Fibroblast of skin of back (primary cell): ENCODE results near the gene SPECC1. TPM values are rescaled to one million over a fixed set of nuclear protein-coding genes. Genes with fewer than 3 reads are reported as not detected.
"Not testable (repeated sequence)": the region's sequence is repeated elsewhere in the genome, so short reads cannot be mapped to it uniquely, and the experiment has no call there.

Source experiments
- DNase-seq: peaks from one replicate; pipeline ENCODE4 v3.0.0-alpha.2; 2013
- polyA plus RNA-seq, 2 experiments: library from polyadenylated mRNA; unstranded; fragments of 120-200 nt; gene quantifications; one replicate each; pipeline ENCODE4 v1.2.1, GENCODE V29; 2013; ENCODE audit not compliant: insufficient read length in 2 of 2

SPECC1 gene
- polyA plus RNA-seq (2013, experiment 1 of 2; ENCODE audit: insufficient read length) = 3.3 TPM
- 4.8 TPM for polyA plus RNA-seq (2013, experiment 2 of 2; ENCODE audit: insufficient read length)

GRCh38 chr17:20009302-20010098 is at the start of gene SPECC1:
Gene SPECC1, plus strand, starts transcription at chr17:20009359. Its CDS starts 87,293 bp downstream, at chr17:20096652.
- DNase-seq = peak; percentile 64

GRCh38 chr17:19962954-19963353 is 46.2 kb upstream of the SPECC1 start:
- DNase-seq = not testable (repeated sequence)

DNA sequence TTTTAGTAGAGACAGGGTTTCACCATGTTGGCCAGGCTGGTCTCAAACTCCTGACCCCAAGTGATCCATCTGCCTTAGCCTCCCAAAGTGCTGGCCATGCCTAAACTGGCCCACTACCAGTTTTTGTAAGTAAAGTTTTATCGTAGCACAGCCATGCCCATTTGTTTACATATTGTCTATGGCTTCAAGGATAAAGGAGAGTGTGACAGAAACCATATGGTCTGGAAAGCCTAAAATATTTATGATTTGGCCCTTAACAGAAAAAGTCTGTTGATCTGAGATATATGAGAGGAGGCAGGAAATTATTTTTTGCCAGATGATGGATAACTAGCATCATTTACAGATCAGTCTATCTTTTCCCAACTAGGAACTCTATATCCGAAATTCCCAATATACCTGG is 36.0 kb upstream of the SPECC1 start:
- DNase-seq = no peak

GRCh38 chr17:19975601-19976000 is 33.6 kb upstream of the SPECC1 start:
- DNase-seq = no peak

GRCh38 chr17:19977293-19978208 is 31.6 kb upstream of the SPECC1 start, which contains the start of gene AKAP10:
Gene AKAP10, minus strand, starts transcription at chr17:19977828. Its CDS starts 149 bp downstream, at chr17:19977679.
- peak; percentile 86 for DNase-seq

DNA sequence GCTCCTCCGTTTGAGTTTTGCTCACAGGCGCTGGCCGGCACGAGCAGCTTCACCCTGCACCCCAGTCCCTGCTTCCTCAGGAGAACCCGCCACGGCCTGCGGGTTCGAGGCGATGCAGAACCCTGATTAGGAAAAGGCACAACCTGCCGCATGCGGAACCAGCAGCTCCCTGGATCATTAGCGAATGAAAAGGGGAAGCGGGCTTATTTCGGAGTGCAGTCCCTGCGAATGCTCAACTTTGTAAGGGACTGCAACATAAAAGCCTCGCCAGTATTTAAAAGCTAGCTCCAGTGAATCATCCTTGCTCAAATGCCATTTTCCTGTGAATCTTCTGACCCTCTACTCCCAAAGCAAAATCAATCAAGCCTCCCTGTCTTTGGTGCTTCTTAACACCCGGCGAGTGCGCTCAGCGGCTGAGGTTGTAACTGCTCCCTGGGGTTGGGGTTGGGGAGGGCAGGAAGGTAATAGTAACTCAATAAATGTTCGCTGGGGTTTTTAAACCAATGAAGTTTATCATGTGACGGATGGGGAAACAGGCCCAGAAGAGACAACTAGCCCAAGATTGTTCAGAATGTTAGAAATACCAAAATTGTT is 30.9 kb upstream of the SPECC1 start:
- DNase-seq = peak; percentile 9

DNA sequence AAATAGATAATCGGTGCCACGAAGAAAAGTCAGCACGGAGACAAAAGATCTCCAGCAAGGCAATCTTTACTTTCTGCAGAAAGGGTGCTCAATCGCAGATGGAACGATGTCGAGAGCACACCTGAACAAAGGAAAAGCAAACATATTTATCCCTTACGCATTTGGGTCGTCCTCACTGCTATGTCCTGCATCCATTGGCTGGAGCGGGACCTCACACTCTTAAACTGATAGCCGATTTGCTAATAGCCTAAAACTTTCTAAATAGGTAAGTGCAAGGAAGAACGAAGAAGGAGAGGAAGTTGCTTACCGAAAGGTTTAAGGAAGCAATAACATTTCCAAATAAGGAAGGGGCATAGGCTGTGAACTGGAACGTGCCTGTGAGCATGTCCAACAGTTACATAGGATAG is 30.4 kb upstream of the SPECC1 start:
- no peak for DNase-seq

DNA sequence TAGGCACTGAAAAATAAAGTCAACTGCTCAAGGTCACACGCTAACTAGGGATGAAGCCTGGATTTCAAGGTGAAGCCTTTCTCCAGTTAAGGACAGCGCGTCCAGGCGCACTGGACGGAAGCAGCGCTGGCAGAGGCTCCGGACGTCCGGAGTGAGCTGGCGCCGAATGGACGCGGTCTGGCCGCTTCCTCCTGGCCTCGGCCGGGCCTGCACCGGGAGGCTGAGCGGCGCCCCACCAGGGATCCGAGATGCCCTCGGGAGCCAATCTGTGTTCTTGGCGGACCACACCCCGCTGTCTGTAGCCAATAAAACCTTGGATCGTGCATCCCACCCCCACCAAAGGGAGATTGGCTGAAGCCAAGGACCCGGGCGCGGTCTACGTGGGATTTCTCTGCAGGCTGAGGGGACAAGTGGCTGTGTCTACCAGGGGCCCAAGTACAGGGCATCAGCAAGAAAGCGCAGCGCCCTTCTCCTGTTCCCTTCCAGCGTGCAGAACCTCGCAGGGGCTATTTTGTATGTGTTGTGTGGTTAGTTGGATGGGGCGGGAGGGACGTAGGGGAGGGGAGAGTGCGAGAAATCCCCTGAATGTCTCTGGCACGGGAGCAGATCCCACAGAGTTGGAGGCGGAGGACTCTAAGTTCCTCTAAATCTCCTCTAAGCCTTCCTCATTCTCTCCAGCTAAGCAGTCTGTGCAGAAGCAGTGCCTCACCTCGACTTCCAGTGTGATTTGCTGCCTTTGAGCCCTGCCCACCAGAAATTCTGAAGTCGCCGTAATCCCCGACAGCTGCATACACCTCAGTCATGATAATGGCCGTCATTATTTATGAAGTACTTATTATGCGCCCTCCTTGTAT is 29.0 kb upstream of the SPECC1 start:
- no peak for DNase-seq

DNA sequence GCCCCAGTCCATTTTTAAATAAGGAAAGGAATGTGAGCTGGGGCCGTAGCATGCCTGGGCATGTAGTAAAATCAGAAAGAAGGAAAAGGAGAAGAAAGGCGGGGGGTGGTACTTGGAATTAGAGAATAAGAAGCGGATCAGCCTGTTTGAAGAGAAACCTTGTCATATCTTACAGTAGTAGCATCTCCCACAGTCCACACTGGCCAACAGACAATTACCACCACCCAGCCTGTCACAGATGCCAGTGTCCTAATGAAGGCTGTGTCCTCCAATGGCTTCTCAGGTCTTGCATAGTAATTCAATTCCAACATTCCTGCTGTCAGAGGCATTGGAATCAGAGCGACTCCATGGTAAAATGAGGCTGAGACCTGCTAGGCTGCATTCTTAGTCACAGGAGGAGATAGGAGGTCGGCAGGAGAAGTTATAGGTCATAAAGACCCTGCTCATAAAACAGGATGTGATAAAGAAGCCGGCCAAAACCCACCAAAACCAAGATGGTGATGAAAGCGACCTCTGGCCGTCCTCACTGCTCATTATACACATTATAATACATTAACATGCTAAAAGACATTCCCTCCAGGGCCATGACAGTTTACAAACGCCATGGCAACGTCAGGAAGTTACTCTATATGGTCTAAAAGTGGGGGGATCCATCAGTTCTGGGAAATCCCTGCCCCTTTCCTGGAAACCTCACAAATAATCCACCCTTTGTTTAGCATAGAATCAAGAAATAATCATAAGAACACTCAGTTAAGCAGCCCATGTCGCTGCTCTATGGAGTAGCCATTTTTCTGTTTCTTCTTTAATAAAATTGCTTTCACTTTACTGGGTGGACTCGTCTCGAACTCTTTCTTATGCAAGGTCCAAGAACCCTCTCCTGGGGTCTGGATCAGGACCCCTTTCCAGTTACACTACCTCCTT is 22.0 kb upstream of the SPECC1 start:
- no peak for DNase-seq

- no peak for DNase-seq
Measured at GRCh38 chr17:19987897-19988296, 21.3 kb upstream of the SPECC1 start.

DNA sequence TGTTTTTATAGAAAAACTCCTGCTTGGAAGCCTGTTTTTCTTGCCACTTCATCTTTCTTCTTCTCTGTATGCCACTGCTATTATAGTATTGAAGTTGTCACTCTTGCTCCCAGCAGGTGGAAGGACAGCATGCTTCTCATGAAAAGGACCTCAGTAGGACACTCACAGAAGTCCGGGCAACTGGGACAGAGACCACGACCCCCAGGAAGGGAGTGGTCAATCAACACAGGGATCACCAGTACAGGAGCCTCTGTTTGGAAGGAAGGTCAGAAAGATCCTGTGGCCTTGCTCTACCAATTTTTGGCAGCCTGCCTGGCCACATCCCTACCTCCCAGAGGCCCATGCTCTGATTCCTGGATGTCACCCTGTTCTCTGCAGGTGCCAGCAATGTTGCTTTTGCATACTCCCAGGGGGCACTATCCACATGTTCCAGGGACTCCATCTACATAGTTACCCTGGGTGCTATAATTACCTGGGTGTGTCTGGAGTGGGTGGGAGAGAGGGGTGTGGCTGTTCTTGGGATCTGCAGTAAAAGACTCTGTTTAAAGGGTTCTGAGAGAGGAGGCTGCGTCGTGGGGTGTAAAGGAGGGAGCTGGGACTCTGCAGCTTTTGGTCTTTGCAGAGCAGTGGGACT is 17.8 kb upstream of the SPECC1 start:
- no peak for DNase-seq

DNA sequence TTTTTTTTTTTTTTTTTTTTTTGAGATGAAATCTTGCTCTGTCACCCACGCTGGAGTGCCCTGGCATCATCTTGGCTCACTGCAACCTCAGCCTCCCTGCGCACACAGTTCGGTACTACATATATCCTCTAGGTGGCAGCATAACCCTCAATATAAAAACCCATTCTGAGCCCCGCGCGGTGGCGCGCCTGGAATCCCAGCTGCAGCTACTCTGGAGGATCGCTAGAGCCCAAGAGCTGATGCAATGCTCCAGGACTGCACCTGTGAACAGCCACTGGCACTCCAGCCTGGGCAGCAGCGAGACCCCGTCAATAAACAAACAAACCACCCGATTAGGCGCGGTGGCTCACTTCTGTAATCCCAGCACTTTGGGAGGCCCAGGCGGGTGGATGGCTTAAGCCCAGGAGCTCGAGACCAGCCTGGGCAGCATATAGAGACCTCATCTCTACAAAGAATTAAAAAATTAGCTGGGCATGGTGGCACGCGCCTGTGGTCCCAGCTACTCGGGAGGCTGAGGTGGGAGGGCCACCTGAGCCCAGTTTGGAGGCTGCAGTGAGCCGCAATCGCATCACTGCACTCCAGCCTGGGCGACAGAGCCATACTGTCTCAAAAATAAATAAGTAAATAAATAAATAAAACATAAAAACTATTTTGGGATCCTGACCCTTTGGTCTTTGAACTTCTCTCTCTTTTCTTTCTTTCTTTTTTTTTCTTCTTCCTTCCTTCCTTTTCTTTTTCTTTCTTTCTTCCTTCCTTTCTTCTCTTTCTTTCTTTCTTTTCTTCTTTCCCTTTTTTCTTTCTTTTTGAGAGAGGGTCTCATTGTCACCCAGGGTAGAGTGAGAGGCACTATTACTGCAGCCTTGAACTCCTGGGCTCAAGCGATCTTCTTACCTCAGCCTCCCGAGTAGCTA is 16.1 kb upstream of the SPECC1 start:
- peak; percentile 78 for DNase-seq

- DNase-seq = no peak
Measured at GRCh38 chr17:19996086-19996485, 13.1 kb upstream of the SPECC1 start.

GRCh38 chr17:19996502-19996901 is 12.7 kb upstream of the SPECC1 start:
- no peak for DNase-seq

GRCh38 chr17:20008242-20009051 is 712 bp upstream of the SPECC1 start:
- no peak for DNase-seq

DNA sequence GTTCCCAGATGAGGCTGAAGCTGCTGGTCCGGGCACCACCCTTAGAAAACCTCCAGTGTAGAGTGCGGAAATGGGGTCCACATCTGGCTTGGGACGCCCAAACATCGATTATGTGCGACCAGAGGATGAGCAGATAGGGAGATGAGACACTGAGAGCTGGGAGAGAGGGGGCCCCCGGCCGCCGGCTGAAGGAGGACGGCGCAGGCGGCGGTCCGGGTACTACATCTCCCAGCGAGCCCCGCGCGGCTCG is 182 bp upstream of the SPECC1 start:
- no peak for DNase-seq

DNA sequence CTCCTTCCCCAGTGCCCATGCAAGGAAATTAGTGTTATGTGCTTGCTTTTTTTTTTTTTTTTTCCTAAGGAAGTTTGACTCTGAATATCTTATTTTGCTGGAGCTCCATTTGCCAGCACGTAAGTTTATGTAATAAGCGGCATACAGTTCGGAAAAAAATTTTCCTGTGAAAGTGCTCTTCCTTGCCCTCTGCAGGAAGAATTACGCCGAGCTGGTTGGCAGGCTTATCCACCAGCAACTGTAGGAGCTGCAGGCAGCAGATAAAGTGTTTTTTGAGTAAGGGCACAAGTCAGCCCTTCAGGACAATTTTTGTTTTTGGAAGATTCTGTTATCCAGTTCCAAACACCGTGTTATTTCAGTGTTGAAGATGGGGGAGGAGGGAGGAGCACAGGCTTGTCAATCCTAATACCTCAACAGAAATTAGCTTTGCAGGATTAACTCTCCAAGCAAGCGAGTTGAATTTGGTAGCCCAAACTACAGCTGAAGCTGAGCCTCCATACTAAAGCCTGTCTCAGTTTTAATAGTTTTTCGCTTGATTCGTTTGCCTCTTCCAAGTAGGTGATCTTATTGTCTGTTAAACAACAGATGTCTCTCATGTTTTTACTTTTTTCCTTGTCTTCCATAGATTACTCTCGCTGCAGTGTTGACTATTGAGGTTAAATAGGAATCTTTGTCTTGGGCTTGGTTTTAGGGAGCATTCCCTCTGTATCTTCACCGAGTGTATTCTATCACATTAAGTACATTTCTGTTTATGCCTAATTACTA is 1.1 kb downstream of the SPECC1 start:
- DNase-seq = peak; percentile 48

DNA sequence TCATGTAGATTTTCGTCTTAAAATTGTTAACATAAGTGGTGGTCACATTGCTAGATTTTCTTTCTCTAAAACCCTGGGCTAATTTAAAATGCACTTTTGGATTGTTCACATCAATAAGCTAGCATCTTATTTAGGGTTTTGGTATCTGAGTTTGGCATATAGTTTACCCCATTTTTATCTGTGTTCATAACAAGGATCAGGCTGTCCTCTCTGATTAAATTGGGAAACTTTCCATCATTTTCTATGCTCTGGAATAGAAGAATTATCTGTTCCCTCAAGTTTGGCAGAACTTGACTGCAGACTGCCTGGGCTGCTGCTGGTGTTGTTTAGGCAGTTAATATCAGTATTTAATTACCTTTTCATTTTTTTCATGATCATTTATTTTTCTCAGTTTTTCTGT is 1.8 kb downstream of the SPECC1 start:
- DNase-seq = no peak
